ENCODE results near the gene PTPRD. TPM values are rescaled to one million over a fixed set of nuclear protein-coding genes. Genes with fewer than 3 reads are reported as not detected.

PTPRD gene
- total RNA-seq, 3 donors from 2014 or later (not counting 1 experiment from before 2014, with no cell fraction given) = 0.05 to 0.68 TPM; not detected in 1

DNA sequence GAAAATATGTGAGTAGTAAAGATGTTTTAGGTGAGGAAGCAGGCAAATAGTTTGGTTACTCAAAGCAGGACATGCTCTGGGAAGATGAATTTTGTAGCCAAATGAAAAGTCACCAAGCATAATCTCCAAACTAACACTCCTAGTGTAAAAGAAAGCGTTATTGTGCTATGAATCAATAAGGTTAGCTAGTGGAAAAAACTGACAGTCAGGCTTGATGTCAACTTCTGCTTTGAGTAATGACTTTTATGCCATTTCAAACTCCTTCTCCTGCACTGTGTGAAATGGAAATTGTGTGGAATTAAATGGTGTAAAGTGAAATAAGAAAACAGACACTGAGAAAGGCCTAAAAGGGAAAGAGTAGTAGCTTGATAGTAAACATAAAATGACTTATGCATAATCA, 2176.0 kb downstream of the PTPRD start:
- no peak for TF ChIP-seq CTCF (IDR thresholded peaks at IDR 0.05)

DNA sequence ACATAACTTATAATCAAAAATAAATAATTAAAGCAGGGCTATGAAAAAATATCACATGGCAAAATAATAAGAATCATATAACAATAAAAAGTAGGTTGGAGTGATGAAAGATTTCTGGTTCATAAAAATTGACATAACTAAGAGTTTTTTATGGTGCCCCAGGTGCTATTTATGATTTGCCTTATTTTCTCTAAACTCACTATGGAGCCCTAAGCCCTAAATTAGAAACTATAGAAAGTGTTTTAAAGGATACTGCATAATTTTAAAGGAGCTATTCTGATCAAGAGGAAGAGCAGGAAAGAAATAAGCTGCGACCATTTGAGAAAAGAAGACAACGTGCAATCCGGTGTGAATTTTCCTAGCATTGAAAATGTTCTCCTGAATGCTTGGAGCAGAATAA, 2178.2 kb downstream of the PTPRD start:
- WGBS (ENCODE audit: insufficient coverage) = 84% methylated on average over 3 of the region's 3 CpGs
- H3K4me1 ChIP-seq (ENCODE audit: control insufficient read depth, insufficient read depth, low read length) = no peaks in the 10 kb centered on the region
- TF ChIP-seq CTCF (IDR thresholded peaks at IDR 0.05) = no peak

More for the DNA sequence above, 2176.0 kb downstream of the PTPRD start:
- Mint-ChIP-seq H3K27ac (no peak overlapping the region), H3K4me3 (no peak overlapping the region), H3K36me3 (no peaks in the 10 kb centered on the region), H3K4me1 (peaks cover 11 to 14% of the 10 kb centered on the region in 2 donors), H3K27me3 (ENCODE audit: low read depth in 2 of 2) (no peaks in the 10 kb centered on the region), H3K9me3 (no peaks in the 10 kb centered on the region)
- H3K4me3 ChIP-seq (ENCODE audit: low read length) = no peak overlapping the region
- no peaks in the 10 kb centered on the region for H3K36me3 ChIP-seq (ENCODE audit: control insufficient read depth, insufficient read depth, low read length)
- DNase-seq (no peak), ATAC-seq (no peak)
- WGBS (ENCODE audit: insufficient coverage) = no CpG with 5 or more reads among the region's 1 CpG
- H3K27ac ChIP-seq (ENCODE audit: low read length) = no peak overlapping the region
- H3K4me1 ChIP-seq (ENCODE audit: control insufficient read depth, insufficient read depth, low read length) = no peaks in the 10 kb centered on the region
- no peaks in the 10 kb centered on the region for H3K9me3 ChIP-seq (ENCODE audit: control insufficient read depth, insufficient read depth, low read length)
- H3K27me3 ChIP-seq (ENCODE audit: control insufficient read depth, insufficient read depth, low read length) = no peaks in the 10 kb centered on the region
- intact Hi-C loops (cut with micrococcal nuclease) = no loop called here

GRCh38 chr9:8432224-8432623, 2180.6 kb downstream of the PTPRD start:
- Histone ChIP-seq H3K4me3 (ENCODE audit: low read length) (no peak overlapping the region), H3K36me3 (ENCODE audit: control insufficient read depth, insufficient read depth, low read length) (no peaks in the 10 kb centered on the region), H3K27ac (ENCODE audit: low read length) (no peak overlapping the region), H3K9me3 (ENCODE audit: control insufficient read depth, insufficient read depth, low read length) (no peaks in the 10 kb centered on the region), H3K4me1 (ENCODE audit: control insufficient read depth, insufficient read depth, low read length) (no peaks in the 10 kb centered on the region), H3K27me3 (ENCODE audit: control insufficient read depth, insufficient read depth, low read length) (no peaks in the 10 kb centered on the region)
- intact Hi-C loops (cut with micrococcal nuclease) = no loop called here
- ATAC-seq (no peak), DNase-seq (no peak)
- 13% methylated on average over 2 of the region's 4 CpGs for WGBS (ENCODE audit: insufficient coverage)
- H3K36me3 Mint-ChIP-seq = no peaks in the 10 kb centered on the region
- H3K4me1 Mint-ChIP-seq = peaks cover 37 to 46% of the 10 kb centered on the region in 2 donors
- H3K27me3 Mint-ChIP-seq (ENCODE audit: low read depth in 2 of 2) = no peaks in the 10 kb centered on the region
- H3K9me3 Mint-ChIP-seq = no peaks in the 10 kb centered on the region
- TF ChIP-seq CTCF (IDR thresholded peaks at IDR 0.05) = no peak
- H3K27ac Mint-ChIP-seq = no peak overlapping the region
- no peak overlapping the region for H3K4me3 Mint-ChIP-seq

More for the DNA sequence above, 2178.2 kb downstream of the PTPRD start:
- Histone ChIP-seq H3K36me3 (ENCODE audit: control insufficient read depth, insufficient read depth, low read length) (no peaks in the 10 kb centered on the region), H3K27me3 (ENCODE audit: control insufficient read depth, insufficient read depth, low read length) (no peaks in the 10 kb centered on the region), H3K4me3 (ENCODE audit: low read length) (no peak overlapping the region), H3K27ac (ENCODE audit: low read length) (no peak overlapping the region), H3K9me3 (ENCODE audit: control insufficient read depth, insufficient read depth, low read length) (no peaks in the 10 kb centered on the region)
- H3K4me3 Mint-ChIP-seq = no peak overlapping the region
- H3K27me3 Mint-ChIP-seq (ENCODE audit: low read depth in 2 of 2) = no peaks in the 10 kb centered on the region
- peaks cover 20 to 28% of the 10 kb centered on the region in 2 donors for H3K4me1 Mint-ChIP-seq
- H3K36me3 Mint-ChIP-seq = no peaks in the 10 kb centered on the region
- no peaks in the 10 kb centered on the region for H3K9me3 Mint-ChIP-seq
- DNase-seq (no peak), ATAC-seq (no peak)
- no peak overlapping the region for H3K27ac Mint-ChIP-seq
- intact Hi-C loops (cut with micrococcal nuclease) = no loop called here

GRCh38 chr9:8431505-8431904, 2181.3 kb downstream of the PTPRD start:
- Histone ChIP-seq H3K27ac (ENCODE audit: low read length) (no peak overlapping the region), H3K9me3 (ENCODE audit: control insufficient read depth, insufficient read depth, low read length) (no peaks in the 10 kb centered on the region), H3K27me3 (ENCODE audit: control insufficient read depth, insufficient read depth, low read length) (no peaks in the 10 kb centered on the region), H3K36me3 (ENCODE audit: control insufficient read depth, insufficient read depth, low read length) (no peaks in the 10 kb centered on the region), H3K4me3 (ENCODE audit: low read length) (no peak overlapping the region), H3K4me1 (ENCODE audit: control insufficient read depth, insufficient read depth, low read length) (no peaks in the 10 kb centered on the region)
- no peak overlapping the region for H3K27ac Mint-ChIP-seq
- TF ChIP-seq CTCF (IDR thresholded peaks at IDR 0.05) = no peak
- H3K27me3 Mint-ChIP-seq (ENCODE audit: low read depth in 2 of 2) = no peaks in the 10 kb centered on the region
- H3K4me3 Mint-ChIP-seq = no peak overlapping the region
- no peaks in the 10 kb centered on the region for H3K9me3 Mint-ChIP-seq
- no peak for DNase-seq
- intact Hi-C loops (cut with micrococcal nuclease) = no loop called here
- H3K36me3 Mint-ChIP-seq = no peaks in the 10 kb centered on the region
- peaks cover 37 to 46% of the 10 kb centered on the region in 2 donors for H3K4me1 Mint-ChIP-seq
- no peak for ATAC-seq
- no CpG with 5 or more reads among the region's 1 CpG for WGBS (ENCODE audit: insufficient coverage)
